Activated naive CD8-positive, alpha-beta T cell treated with anti-CD3 and anti-CD28 coated beads, Interleukin-2, amount 50 U/mL, for 24 hours (primary cell): ENCODE data around the gene TPO.
A peak's percentile ranks its signal among the peaks of the same experiment; 100 is the strongest.
"Not testable (repeated sequence)": the region's sequence is repeated elsewhere in the genome, so short reads cannot be mapped to it uniquely, and the experiment has no call there.

Source experiments
- ATAC-seq: fragments of 150-1000 bp; cut with Tn5 transposase; one replicate; pipeline ENCODE4 v1.10.0; 2021
- DNase-seq: peaks from one replicate; pipeline ENCODE4 v3.0.0; 2021
- H3K27ac Mint-ChIP-seq: one replicate; pipeline ENCODE4 v1.8.0; 2021; ENCODE audit warnings: mild to moderate bottlenecking, mixed read lengths
- H3K27me3 Mint-ChIP-seq: one replicate; pipeline ENCODE4 v1.8.0; 2021; ENCODE audit warnings: mixed read lengths
- H3K36me3 Mint-ChIP-seq: one replicate; pipeline ENCODE4 v1.8.0; 2021; ENCODE audit warnings: low read depth, mixed read lengths
- H3K4me1 Mint-ChIP-seq: one replicate; pipeline ENCODE4 v1.8.0; 2021; ENCODE audit warnings: mixed read lengths
- H3K4me3 Mint-ChIP-seq: one replicate; pipeline ENCODE4 v1.8.0; 2021; ENCODE audit warnings: mild to moderate bottlenecking, moderate library complexity, mixed read lengths
- H3K9me3 Mint-ChIP-seq: one replicate; pipeline ENCODE4 v1.8.0; 2021; ENCODE audit warnings: mixed read lengths

The TPO gene

DNA sequence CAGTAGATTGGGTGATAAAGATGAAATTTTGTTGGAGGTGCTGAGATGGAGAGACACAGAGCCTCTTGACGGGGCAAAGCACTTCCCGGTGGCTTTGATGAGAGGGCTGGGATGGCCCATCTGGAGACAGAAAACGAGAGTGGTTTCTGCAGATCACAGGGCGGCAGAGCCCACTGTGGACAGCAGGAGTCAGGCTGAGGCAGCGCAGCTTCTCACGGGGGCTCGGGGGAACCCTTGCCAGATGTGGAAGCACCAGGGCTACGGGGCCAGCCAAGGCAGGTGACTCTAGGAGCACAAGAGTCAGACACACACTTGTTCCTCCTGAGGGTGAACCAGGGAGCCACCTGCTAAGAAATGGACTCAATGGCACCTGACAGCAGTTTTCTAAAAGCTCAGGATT, 78.5 kb downstream of the TPO start:
- Mint-ChIP-seq H3K4me1 (no peaks in the 10 kb centered on the region), H3K36me3 (no peaks in the 10 kb centered on the region), H3K27me3 (no peaks in the 10 kb centered on the region), H3K9me3 (no peaks in the 10 kb centered on the region), H3K4me3 (no peak overlapping the region), H3K27ac (no peak overlapping the region)
- DNase-seq (no peak), ATAC-seq (no peak)

GRCh38 chr2:1492231-1492630, 79.0 kb downstream of the TPO start:
- not testable (repeated sequence) for DNase-seq, H3K27me3 Mint-ChIP-seq, H3K27ac Mint-ChIP-seq, H3K9me3 Mint-ChIP-seq, ATAC-seq, H3K4me3 Mint-ChIP-seq, H3K4me1 Mint-ChIP-seq, H3K36me3 Mint-ChIP-seq

GRCh38 chr2:1492711-1493430, 79.6 kb downstream of the TPO start:
- H3K9me3 Mint-ChIP-seq = no peaks in the 10 kb centered on the region
- no peak overlapping the region for H3K4me3 Mint-ChIP-seq
- ATAC-seq = peak; percentile 41
- no peak for DNase-seq
- no peaks in the 10 kb centered on the region for H3K36me3 Mint-ChIP-seq
- H3K4me1 Mint-ChIP-seq = no peaks in the 10 kb centered on the region
- no peaks in the 10 kb centered on the region for H3K27me3 Mint-ChIP-seq
- no peak overlapping the region for H3K27ac Mint-ChIP-seq

DNA sequence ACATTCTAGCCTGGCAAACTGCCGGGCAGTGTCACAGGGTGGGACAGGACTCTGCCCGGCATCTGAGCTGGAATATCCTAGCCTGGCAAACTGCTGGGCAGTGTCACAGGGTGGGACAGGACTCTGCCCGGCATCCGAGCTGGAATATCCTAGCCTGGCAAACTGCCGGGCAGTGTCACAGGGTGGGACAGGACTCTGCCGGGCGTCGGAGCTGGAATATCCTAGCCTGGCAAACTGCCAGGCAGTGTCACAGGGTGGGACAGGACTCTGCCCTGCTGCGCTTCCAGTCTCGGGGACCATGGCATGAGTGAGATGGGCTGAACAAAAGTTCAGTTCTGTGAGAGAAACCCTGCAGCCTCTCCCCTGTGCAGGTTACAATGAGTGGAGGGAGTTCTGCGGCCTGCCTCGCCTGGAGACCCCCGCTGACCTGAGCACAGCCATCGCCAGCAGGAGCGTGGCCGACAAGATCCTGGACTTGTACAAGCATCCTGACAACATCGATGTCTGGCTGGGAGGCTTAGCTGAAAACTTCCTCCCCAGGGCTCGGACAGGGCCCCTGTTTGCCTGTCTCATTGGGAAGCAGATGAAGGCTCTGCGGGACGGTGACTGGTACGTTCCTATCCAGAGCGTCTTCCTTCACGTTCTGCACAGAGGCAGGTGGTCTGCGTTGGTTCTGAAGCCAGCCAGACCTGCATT, 80.3 kb downstream of the TPO start:
- Mint-ChIP-seq H3K36me3 (no peaks in the 10 kb centered on the region), H3K9me3 (no peaks in the 10 kb centered on the region)
- no peak for DNase-seq

DNA sequence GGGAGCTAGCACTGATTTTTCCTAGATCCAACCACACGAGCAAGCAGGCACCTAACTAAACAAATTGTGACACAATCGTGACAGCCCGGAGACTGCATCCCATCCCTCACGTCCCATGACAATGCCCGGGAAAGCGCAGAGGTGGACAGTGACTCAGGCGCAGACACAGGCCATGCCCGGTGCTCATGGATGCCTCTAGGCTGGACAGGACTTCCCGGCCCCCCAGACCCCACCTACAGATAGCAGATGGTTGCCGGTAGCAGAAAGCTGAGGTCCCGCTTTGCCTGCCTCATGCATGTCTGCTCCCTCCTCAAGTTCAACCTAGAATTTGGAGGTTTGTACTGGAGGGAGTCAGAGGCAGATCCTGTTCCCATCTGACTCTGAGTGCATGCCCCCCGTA, 81.0 kb downstream of the TPO start:
- DNase-seq (no peak), ATAC-seq (no peak)

More for the DNA sequence above, 80.3 kb downstream of the TPO start:
- Mint-ChIP-seq H3K27me3 (no peaks in the 10 kb centered on the region), H3K4me3 (no peak overlapping the region), H3K27ac (no peak overlapping the region), H3K4me1 (no peaks in the 10 kb centered on the region)
- no peak for ATAC-seq

DNA sequence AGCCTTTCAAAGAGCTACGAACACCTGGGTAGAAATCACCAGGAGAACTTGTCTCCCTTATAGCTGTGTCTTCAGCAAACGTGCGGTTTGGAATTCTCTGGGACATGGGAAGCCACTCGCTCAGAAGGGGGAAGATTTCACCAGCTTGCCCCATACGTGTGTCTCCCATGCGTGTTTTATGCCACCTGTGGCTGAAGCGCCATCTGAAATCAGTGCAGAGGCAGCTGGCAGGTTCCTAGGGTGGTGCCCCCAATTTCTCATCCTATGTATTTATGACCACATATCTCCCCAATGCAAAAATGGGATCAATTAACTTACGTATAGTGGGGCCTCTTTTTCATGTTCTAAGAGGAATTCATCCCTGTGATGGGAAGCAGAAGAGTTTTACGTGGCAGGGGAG, 81.6 kb downstream of the TPO start:
- Mint-ChIP-seq H3K27me3 (no peaks in the 10 kb centered on the region), H3K4me3 (no peak overlapping the region), H3K9me3 (no peaks in the 10 kb centered on the region), H3K36me3 (no peaks in the 10 kb centered on the region), H3K4me1 (no peaks in the 10 kb centered on the region), H3K27ac (no peak overlapping the region)
- DNase-seq = no peak
- ATAC-seq = no peak

More for the DNA sequence above, 81.0 kb downstream of the TPO start:
- Mint-ChIP-seq H3K27ac (no peak overlapping the region), H3K36me3 (no peaks in the 10 kb centered on the region), H3K4me1 (no peaks in the 10 kb centered on the region), H3K27me3 (no peaks in the 10 kb centered on the region), H3K4me3 (no peak overlapping the region), H3K9me3 (no peaks in the 10 kb centered on the region)

- no peaks in the 10 kb centered on the region for H3K4me1 Mint-ChIP-seq
- no peak overlapping the region for H3K4me3 Mint-ChIP-seq
- H3K36me3 Mint-ChIP-seq = no peaks in the 10 kb centered on the region
- no peak for ATAC-seq
- H3K9me3 Mint-ChIP-seq = no peaks in the 10 kb centered on the region
- no peaks in the 10 kb centered on the region for H3K27me3 Mint-ChIP-seq
- H3K27ac Mint-ChIP-seq = no peak overlapping the region
- no peak for DNase-seq
Measured at GRCh38 chr2:1495676-1496358, 82.6 kb downstream of the TPO start.

GRCh38 chr2:1496359-1496821, 83.1 kb downstream of the TPO start:
- no peaks in the 10 kb centered on the region for H3K4me1 Mint-ChIP-seq
- ATAC-seq = no peak
- H3K4me3 Mint-ChIP-seq = no peak overlapping the region
- no peak for DNase-seq
- H3K9me3 Mint-ChIP-seq = no peaks in the 10 kb centered on the region
- H3K27ac Mint-ChIP-seq = no peak overlapping the region
- no peaks in the 10 kb centered on the region for H3K36me3 Mint-ChIP-seq
- no peaks in the 10 kb centered on the region for H3K27me3 Mint-ChIP-seq

- DNase-seq (no peak), ATAC-seq (no peak)
- Mint-ChIP-seq H3K9me3 (no peaks in the 10 kb centered on the region), H3K36me3 (no peaks in the 10 kb centered on the region), H3K27me3 (no peaks in the 10 kb centered on the region), H3K4me1 (no peaks in the 10 kb centered on the region), H3K4me3 (no peak overlapping the region), H3K27ac (no peak overlapping the region)
Measured at GRCh38 chr2:1497122-1497611, 83.9 kb downstream of the TPO start.

DNA sequence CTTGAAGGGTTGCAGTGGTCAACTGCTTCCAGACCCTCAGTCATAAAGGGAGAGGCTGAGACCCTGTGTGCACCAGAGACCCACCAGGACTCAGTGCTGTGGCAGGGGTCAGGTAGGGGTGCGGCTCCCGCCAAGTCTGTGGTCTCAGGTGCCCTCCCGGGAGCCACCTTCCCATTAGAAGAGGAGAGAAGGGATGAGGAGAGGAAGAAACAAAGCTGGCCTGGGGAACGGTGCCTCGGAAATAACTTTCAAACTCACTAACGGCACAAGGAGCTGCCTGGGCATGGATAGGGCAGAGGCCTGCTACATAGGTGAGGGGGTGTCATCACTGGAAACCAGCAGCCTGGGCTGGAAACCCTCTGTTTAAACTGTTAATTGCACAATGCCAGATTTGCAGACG, 84.9 kb downstream of the TPO start:
- H3K36me3 Mint-ChIP-seq = no peaks in the 10 kb centered on the region
- H3K4me1 Mint-ChIP-seq = no peaks in the 10 kb centered on the region

GRCh38 chr2:1499033-1499795, 86.0 kb downstream of the TPO start:
- H3K27me3 Mint-ChIP-seq = no peaks in the 10 kb centered on the region
- DNase-seq (no peak), ATAC-seq (no peak)
- no peaks in the 10 kb centered on the region for H3K9me3 Mint-ChIP-seq
- H3K4me1 Mint-ChIP-seq = no peaks in the 10 kb centered on the region
- H3K36me3 Mint-ChIP-seq = no peaks in the 10 kb centered on the region
- no peak overlapping the region for H3K27ac Mint-ChIP-seq
- H3K4me3 Mint-ChIP-seq = no peak overlapping the region

More for the DNA sequence above, 84.9 kb downstream of the TPO start:
- Mint-ChIP-seq H3K27ac (no peak overlapping the region), H3K27me3 (no peaks in the 10 kb centered on the region), H3K4me3 (no peak overlapping the region), H3K9me3 (no peaks in the 10 kb centered on the region)
- DNase-seq (no peak), ATAC-seq (no peak)

- no peaks in the 10 kb centered on the region for H3K27me3 Mint-ChIP-seq
- H3K36me3 Mint-ChIP-seq = no peaks in the 10 kb centered on the region
- no peaks in the 10 kb centered on the region for H3K4me1 Mint-ChIP-seq
- ATAC-seq (no peak), DNase-seq (no peak)
- no peaks in the 10 kb centered on the region for H3K9me3 Mint-ChIP-seq
- H3K4me3 Mint-ChIP-seq = no peak overlapping the region
- H3K27ac Mint-ChIP-seq = no peak overlapping the region
Measured at GRCh38 chr2:1501038-1501851, 88.0 kb downstream of the TPO start.

GRCh38 chr2:1501991-1502390, 88.7 kb downstream of the TPO start:
- no peaks in the 10 kb centered on the region for H3K4me1 Mint-ChIP-seq
- H3K4me3 Mint-ChIP-seq = no peak overlapping the region
- H3K27ac Mint-ChIP-seq = no peak overlapping the region
- no peaks in the 10 kb centered on the region for H3K36me3 Mint-ChIP-seq
- DNase-seq = no peak
- no peaks in the 10 kb centered on the region for H3K9me3 Mint-ChIP-seq
- no peaks in the 10 kb centered on the region for H3K27me3 Mint-ChIP-seq
- ATAC-seq = no peak

GRCh38 chr2:1502891-1503304, 89.6 kb downstream of the TPO start:
- H3K4me3 Mint-ChIP-seq = no peak overlapping the region
- ATAC-seq (no peak), DNase-seq (no peak)
- no peaks in the 10 kb centered on the region for H3K9me3 Mint-ChIP-seq
- no peak overlapping the region for H3K27ac Mint-ChIP-seq
- H3K4me1 Mint-ChIP-seq = no peaks in the 10 kb centered on the region
- H3K27me3 Mint-ChIP-seq = no peaks in the 10 kb centered on the region
- no peaks in the 10 kb centered on the region for H3K36me3 Mint-ChIP-seq
